HCT116 (cell line): ENCODE data around the gene CFAP47. TPM values are rescaled to one million over a fixed set of nuclear protein-coding genes. Genes with fewer than 3 reads are reported as not detected.

Source experiments
- ATAC-seq: fragments of 200-7000 bp; cut with Tn5 transposase; 2 replicates; pipeline ENCODE4 v1.9.1; 2020; ENCODE audit warnings: mild to moderate bottlenecking, moderate library complexity
- BruUV-seq: library from RNA; stranded (reverse); fragments of 400-500 nt; replicated peaks from 2 replicates; lab custom pipeline; 2021; lab: Mats Ljungman, UMichigan
- CTCF ChIA-PET: fragments of 300-600 bp; sonication (Branson Sonifier 250); formaldehyde crosslinking; loops from one replicate; lab custom pipeline; 2021; ENCODE audit warnings: antibody characterized with exemption; lab: Charles Lee
- POLR2A ChIA-PET: fragments of 300-600, 350-600 bp; sonication (Branson Sonifier 250); formaldehyde crosslinking; loops from one replicate; lab custom pipeline; 2021; ENCODE audit warnings: antibody characterized with exemption; lab: Charles Lee
- RAD21 ChIA-PET, 2 experiments: fragments of 300-600 bp; sonication (Branson Sonifier 250); formaldehyde crosslinking; loops; one replicate each; lab custom pipeline; 2023; ENCODE audit warnings: low total read pairs in 2 of 2; ENCODE audit not compliant: uncharacterized antibody in 2 of 2, unreplicated experiment in 2 of 2, low non-redundant PET in 1 of 2; lab: Charles Lee
- DNase-seq: peaks from one replicate; pipeline ENCODE4 v3.0.0-alpha.2; 2010; ENCODE audit warnings: low read depth, low spot score
- H2AFZ ChIP-seq: fragments of 200-600 bp; shearing (Covaris generic), sonication (generic); 2 replicates; pipeline ENCODE4 v1.6.1; 2017; ENCODE audit warnings: low read depth, mixed run types, mixed read lengths, antibody characterized with exemption, low read length; ENCODE audit not compliant: poor library complexity, severe bottlenecking
- H3K27ac ChIP-seq: 2 replicates; pipeline ENCODE4 v1.5.1; 2012; ENCODE audit warnings: low read depth, low read length
- H3K27me3 ChIP-seq: fragments of 200-600 bp; sonication (generic); 2 replicates; pipeline ENCODE4 v1.6.1; 2016; ENCODE audit warnings: mixed run types, low read length, mixed read lengths; ENCODE audit not compliant: insufficient read depth
- H3K36me3 ChIP-seq, 2 experiments: fragments of 200-500 bp in 1 of 2; fragments of 200-600 bp in 1 of 2; sonication (Bioruptor generic) in 1 of 2; sonication (generic) in 1 of 2; 2 replicates each; pipeline versions ENCODE4 v1.5.1 to v1.6.1; 2014 to 2016; ENCODE audit warnings: low read length in 2 of 2, inconsistent platforms in 1 of 2, mixed read lengths in 1 of 2, mixed run types in 1 of 2; ENCODE audit not compliant: insufficient read depth in 2 of 2, control insufficient read depth in 1 of 2
- H3K4me1 ChIP-seq, 2 experiments: fragments of 200-600 bp in 1 of 2; sonication (generic) in 1 of 2; 2 replicates each; pipeline versions ENCODE4 v1.5.1 to v1.6.1; 2012 to 2017; ENCODE audit warnings: low read length in 2 of 2, inconsistent platforms in 1 of 2, mild to moderate bottlenecking in 1 of 2, mixed read lengths in 1 of 2, mixed run types in 1 of 2, moderate library complexity in 1 of 2; ENCODE audit not compliant: insufficient read depth in 2 of 2, control insufficient read depth in 1 of 2
- H3K4me2 ChIP-seq: fragments of 200-600 bp; sonication (generic); 2 replicates; pipeline ENCODE4 v1.6.1; 2017; ENCODE audit warnings: mixed run types, low read length, mixed read lengths
- H3K4me3 ChIP-seq, 2 experiments: fragments of 200-600 bp in 1 of 2; sonication (generic) in 1 of 2; replicated peaks in 1 of 2; 2 replicates each; pipeline ENCODE4 v1.5.1; 2011 to 2016; ENCODE audit warnings: low read length in 2 of 2, control low read depth in 1 of 2, low read depth in 1 of 2, mild to moderate bottlenecking in 1 of 2, mixed read lengths in 1 of 2, mixed run types in 1 of 2
- H3K79me2 ChIP-seq: fragments of 200-600 bp; sonication (generic); 2 replicates; pipeline ENCODE4 v1.6.1; 2017; ENCODE audit warnings: mild to moderate bottlenecking, mixed run types, low read length, moderate library complexity, mixed read lengths; ENCODE audit not compliant: insufficient read depth
- H3K9ac ChIP-seq: fragments of 200-600 bp; sonication (generic); 2 replicates; pipeline ENCODE4 v1.6.1; 2016; ENCODE audit warnings: low read length, mixed read lengths
- H3K9me2 ChIP-seq: fragments of 200-600 bp; sonication (generic), shearing (Covaris generic); 2 replicates; pipeline ENCODE4 v1.6.1; 2017; ENCODE audit warnings: mixed run types, mild to moderate bottlenecking, moderate library complexity; ENCODE audit not compliant: insufficient read depth
- H3K9me3 ChIP-seq, 2 experiments: fragments of 200-500 bp in 1 of 2; fragments of 200-600 bp in 1 of 2; sonication (Bioruptor generic) in 1 of 2; sonication (generic) in 1 of 2; 2 replicates each; pipeline ENCODE4 v1.6.1; 2014 to 2017; ENCODE audit warnings: low read length in 2 of 2, mixed read lengths in 2 of 2, inconsistent platforms in 1 of 2, low read depth in 1 of 2, mild to moderate bottlenecking in 1 of 2, mixed run types in 1 of 2, moderate library complexity in 1 of 2; ENCODE audit not compliant: control insufficient read depth in 1 of 2, insufficient read depth in 1 of 2
- H4K20me1 ChIP-seq: fragments of 200-600 bp; sonication (generic), shearing (Covaris generic); 2 replicates; pipeline ENCODE4 v1.6.1; 2017; ENCODE audit warnings: mixed run types, mild to moderate bottlenecking, moderate library complexity; ENCODE audit not compliant: insufficient read depth
- CBX3 ChIP-seq: IDR thresholded peaks from 2 replicates; pipeline ENCODE4 v1.6.1; 2012; ENCODE audit warnings: low read depth
- CEBPB ChIP-seq: IDR thresholded peaks from 2 replicates; pipeline ENCODE4 v1.6.1; 2012; ENCODE audit warnings: low read depth
- CTCF ChIP-seq, 3 experiments: fragments of 200-600 bp in 1 of 3; sonication (generic) in 1 of 3; IDR thresholded peaks in 2 of 3; conservative IDR thresholded peaks in 1 of 3; 2 replicates each; pipeline ENCODE4 v1.5.1; 2012 to 2017; ENCODE audit warnings: low read depth in 2 of 3, low read length in 2 of 3, antibody characterized with exemption in 1 of 3, borderline replicate concordance in 1 of 3, control low read depth in 1 of 3, mild to moderate bottlenecking in 1 of 3, mixed read lengths in 1 of 3, mixed run types in 1 of 3, moderate library complexity in 1 of 3; ENCODE audit not compliant: insufficient read depth in 1 of 3
- EGR1 ChIP-seq: IDR thresholded peaks from 2 replicates; pipeline ENCODE4 v1.6.1; 2012; ENCODE audit warnings: low read depth
- EZH2phosphoT487 ChIP-seq: fragments of 200-600 bp; IDR thresholded peaks from 2 replicates; pipeline ENCODE4 v1.6.1; 2018; ENCODE audit warnings: antibody characterized with exemption, borderline replicate concordance
- FOSL1 ChIP-seq: IDR thresholded peaks from 2 replicates; pipeline ENCODE4 v1.6.1; 2012; ENCODE audit warnings: low read depth
- POLR2A ChIP-seq: IDR thresholded peaks from 2 replicates; pipeline ENCODE4 v1.7.0; 2011; ENCODE audit warnings: borderline replicate concordance; ENCODE audit not compliant: insufficient read depth, insufficient read length; ENCODE audit errors: extremely low read depth
- POLR2AphosphoS5 ChIP-seq: IDR thresholded peaks from 2 replicates; pipeline ENCODE4 v1.6.1; 2011; ENCODE audit warnings: mild to moderate bottlenecking, low read depth, low read length, moderate library complexity
- RAD21 ChIP-seq: IDR thresholded peaks from 2 replicates; pipeline ENCODE4 v1.6.1; 2012; ENCODE audit warnings: low read depth, mild to moderate bottlenecking
- REST ChIP-seq: IDR thresholded peaks from 2 replicates; pipeline ENCODE4 v1.6.1; 2012; ENCODE audit warnings: low read depth
- SIN3A ChIP-seq: IDR thresholded peaks from 2 replicates; pipeline ENCODE4 v1.6.1; 2012; ENCODE audit warnings: low read depth
- SP1 ChIP-seq: IDR thresholded peaks from 2 replicates; pipeline ENCODE4 v1.6.1; 2012; ENCODE audit warnings: low read depth
- SRF ChIP-seq: IDR thresholded peaks from 2 replicates; pipeline ENCODE4 v1.6.1; 2012; ENCODE audit warnings: low read depth
- ZNF274 ChIP-seq: fragments of 200-500 bp; sonication (Bioruptor generic); IDR thresholded peaks from 2 replicates; pipeline ENCODE4 v1.6.1; 2014; ENCODE audit warnings: mild to moderate bottlenecking, low read depth, low read length, inconsistent platforms
- intact Hi-C: fragments of 100-400 bp; cut with micrococcal nuclease; formaldehyde crosslinking; loops from 2 replicates; pipeline ENCODE4 v1.10.0; 2022
- total RNA-seq: library from RNA; stranded (reverse); gene quantifications from one replicate; pipeline ENCODE4 v1.2.1, GENCODE V29; 2021; ENCODE audit not compliant: unreplicated experiment

The CFAP47 gene
- total RNA-seq, 1 experiment from 2014 or later, result not detected

GRCh38 chrX:36336751-36337150 lies 417.2 kb downstream of the CFAP47 start:
- ATAC-seq (no peak), DNase-seq (no peak)
- Histone ChIP-seq H3K4me1 (no peaks in the 10 kb centered on the region), H3K79me2 (no peaks in the 10 kb centered on the region), H3K9me3 (no peaks in the 10 kb centered on the region), H3K9ac (no peak overlapping the region), H4K20me1 (no peaks in the 10 kb centered on the region), H2AFZ (no peak overlapping the region), H3K36me3 (no peaks in the 10 kb centered on the region), H3K4me3 (no peak overlapping the region), H3K9me2 (no peaks in the 10 kb centered on the region), H3K27me3 (no peaks in the 10 kb centered on the region), H3K27ac (no peak overlapping the region)
- ChIA-PET POLR2A (no interaction called here), RAD21 (no interaction called here), CTCF (no interaction called here)
- no TSS peak for BruUV-seq
- intact Hi-C loops, result no loop called here
- no peak for TF ChIP-seq SRF
- no peak for TF ChIP-seq EGR1
- no peak for TF ChIP-seq SIN3A
- TF ChIP-seq FOSL1, result no peak
- TF ChIP-seq ZNF274, result no peak
- TF ChIP-seq CEBPB, result no peak
- TF ChIP-seq CTCF (IDR thresholded peaks at IDR 0.05 in 2 of 3, conservative IDR thresholded peaks at IDR 0.05 in 1 of 3; ENCODE audit: borderline replicate concordance in 1 of 3, insufficient read depth in 1 of 3, low read depth in 2 of 3, low read length in 2 of 3), result no peak
- TF ChIP-seq RAD21, result no peak
- TF ChIP-seq CBX3, result no peak
- no peak for TF ChIP-seq POLR2A
- no peak for TF ChIP-seq POLR2AphosphoS5
- TF ChIP-seq REST, result no peak
- TF ChIP-seq EZH2phosphoT487, result no peak
- no peak for TF ChIP-seq SP1
- TF ChIP-seq, all 23 proteins: peak for 0
- no peak overlapping the region for H3K4me2 ChIP-seq
